CD4-positive, alpha-beta T cell treated with Interleukin-21 for 1 hour (primary cell): ENCODE results near the gene BEND2.

Source experiments
- DNase-seq: peaks from one replicate; pipeline ENCODE4 v3.0.0-alpha.2; 2020

The BEND2 gene

GRCh38 chrX:18133605-18134004 is 87.1 kb downstream of the BEND2 start:
- DNase-seq = no peak

DNA sequence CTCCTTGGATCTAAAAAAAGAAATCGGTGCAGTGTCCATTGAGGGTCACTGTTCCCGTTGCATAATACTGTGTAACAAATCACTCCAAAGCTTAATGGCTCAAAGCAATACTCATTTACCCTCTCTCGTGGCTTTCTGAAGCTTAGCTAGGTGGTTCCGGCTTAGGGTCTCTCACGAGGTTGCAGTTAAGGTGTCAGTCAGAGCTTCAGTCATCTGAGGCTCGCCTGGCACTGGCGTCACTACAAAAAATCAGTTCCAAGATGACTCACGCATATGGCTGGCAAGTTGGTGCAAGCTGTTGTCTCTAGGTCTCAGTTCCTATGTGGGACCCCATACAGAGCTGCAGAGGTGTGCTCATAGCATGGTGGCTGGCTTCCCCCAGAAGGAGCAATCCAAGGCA is 91.0 kb downstream of the BEND2 start:
- DNase-seq = no peak

DNA sequence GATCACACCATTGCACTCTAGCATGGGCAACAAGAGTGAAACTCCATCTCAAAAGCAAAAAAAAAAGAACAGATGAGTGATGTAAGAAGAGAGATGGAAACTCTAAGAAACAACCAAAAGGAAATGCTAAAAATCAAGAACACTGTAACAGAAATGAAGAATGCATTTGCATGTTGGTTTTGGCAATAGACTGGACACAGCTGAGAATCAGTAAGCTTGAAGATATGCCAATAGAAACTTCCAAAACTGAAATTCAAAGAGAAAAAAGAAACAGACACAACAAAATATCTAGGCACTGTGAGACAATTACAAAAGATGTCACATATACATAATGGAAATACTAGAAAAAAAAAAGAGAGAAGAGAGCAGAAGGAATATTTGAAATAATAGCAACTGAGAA is 93.7 kb downstream of the BEND2 start:
- DNase-seq = no peak

GRCh38 chrX:18119856-18120255 is 100.8 kb downstream of the BEND2 start:
- peak; percentile 0 for DNase-seq
